K562 (cell line): ENCODE data around the gene ERAL1. TPM values are rescaled to one million over a fixed set of nuclear protein-coding genes. Genes with fewer than 3 reads are reported as not detected.

Experiments used
- ATF7 ChIP-seq: fragments of 450-650 bp; IDR thresholded peaks from 2 replicates; pipeline ENCODE4 v1.7.1; 2014; ENCODE audit warnings: mild to moderate bottlenecking, moderate library complexity
- BRF2 ChIP-seq: IDR thresholded peaks from 3 replicates; pipeline ENCODE4 v1.6.1; 2011; ENCODE audit warnings: borderline replicate concordance, mild to moderate bottlenecking; ENCODE audit not compliant: insufficient read length, insufficient read depth
- E2F5 ChIP-seq: sonication (generic); formaldehyde crosslinking; IDR thresholded peaks from 2 replicates; pipeline ENCODE4 v1.8.0; 2022; ENCODE audit warnings: mild to moderate bottlenecking, missing genetic modification reagents
- ETS1 ChIP-seq: conservative IDR thresholded peaks from 2 replicates; pipeline ENCODE4 v1.6.1; 2011; ENCODE audit warnings: low read depth, mild to moderate bottlenecking, low read length; ENCODE audit not compliant: control insufficient read depth
- HNRNPLL ChIP-seq: fragments of 200-400 bp; formaldehyde crosslinking; IDR thresholded peaks from 2 replicates; pipeline ENCODE4 v1.6.1; 2017; ENCODE audit warnings: low read length, low read depth, mild to moderate bottlenecking; ENCODE audit not compliant: poor library complexity, severe bottlenecking
- MAFF ChIP-seq: IDR thresholded peaks from 2 replicates; pipeline ENCODE4 v1.6.1; 2012; ENCODE audit warnings: low read length, improper control_type of control experiment
- NFE2L1 ChIP-seq: fragments of 450-650 bp; IDR thresholded peaks from 2 replicates; pipeline ENCODE4 v1.6.1; 2016; ENCODE audit warnings: missing genetic modification characterization, low read depth, mild to moderate bottlenecking, missing compliant biosample characterization, moderate library complexity, borderline replicate concordance
- PYGO2 ChIP-seq: fragments of 450-650 bp; IDR thresholded peaks from 2 replicates; pipeline ENCODE4 v1.6.1; 2016; ENCODE audit warnings: mild to moderate bottlenecking, missing genetic modification characterization, moderate library complexity, missing compliant biosample characterization
- RFX7 ChIP-seq: fragments of 250-450 bp; sonication (Bioruptor Pico); IDR thresholded peaks from 2 replicates; pipeline ENCODE4 v1.5.1; 2021; ENCODE audit warnings: mild to moderate bottlenecking
- SNIP1 ChIP-seq: fragments of 450-650 bp; IDR thresholded peaks from 2 replicates; pipeline ENCODE4 v1.7.1; 2017; ENCODE audit warnings: low read depth, mild to moderate bottlenecking
- TAF7 ChIP-seq: fragments of 450-650 bp; IDR thresholded peaks from 2 replicates; pipeline ENCODE4 v1.6.1; 2016; ENCODE audit warnings: missing genetic modification characterization, missing compliant biosample characterization
- TCF7L2 ChIP-seq: fragments of 150-350 bp; IDR thresholded peaks from 2 replicates; pipeline ENCODE4 v1.6.1; 2016; ENCODE audit warnings: low read depth, mild to moderate bottlenecking, low read length, moderate library complexity
- ZBTB11 ChIP-seq, 3 experiments: fragments of 200-800 bp in 1 of 3; fragments of 250-450 bp in 1 of 3; fragments of 450-650 bp in 1 of 3; sonication (Bioruptor Pico) in 1 of 3; sonication (Bioruptor generic) in 1 of 3; formaldehyde crosslinking in 1 of 3; IDR thresholded peaks; 2 replicates each; pipeline versions ENCODE4 v1.6.1 to v1.8.0; 2016 to 2022; ENCODE audit warnings: mild to moderate bottlenecking in 2 of 3, missing genetic modification characterization in 2 of 3, missing compliant biosample characterization in 1 of 3, moderate library complexity in 1 of 3
- ZNF165 ChIP-seq: fragments of 250-450 bp; sonication (Bioruptor Pico); IDR thresholded peaks from 2 replicates; pipeline ENCODE4 v1.4.0; 2020; ENCODE audit warnings: borderline replicate concordance
- ZNF24 ChIP-seq: fragments of 450-650 bp; IDR thresholded peaks from 2 replicates; pipeline ENCODE4 v1.6.1; 2016
- ZNF3 ChIP-seq: fragments of 250-450 bp; sonication (Bioruptor Pico); IDR thresholded peaks from 2 replicates; pipeline ENCODE4 v1.5.0; 2021; ENCODE audit warnings: mild to moderate bottlenecking, moderate library complexity
- ZNF316 ChIP-seq: fragments of 450-650 bp; IDR thresholded peaks from 2 replicates; pipeline ENCODE4 v1.6.1; 2016
- ZNF740 ChIP-seq, 3 experiments: fragments of 200-800 bp in 1 of 3; sonication (Bioruptor generic) in 1 of 3; sonication (generic) in 1 of 3; formaldehyde crosslinking in 1 of 3; IDR thresholded peaks; 2 replicates each; pipeline versions ENCODE4 v1.6.1 to v1.8.0; 2016 to 2022; ENCODE audit warnings: mild to moderate bottlenecking in 2 of 3, missing compliant biosample characterization in 2 of 3, missing genetic modification characterization in 2 of 3, missing genetic modification reagents in 1 of 3
- polyA plus RNA-seq, 8 experiments: library from polyadenylated mRNA; depleted of rRNA in 4 of 8; stranded (reverse) in 5 of 8; unstranded in 3 of 8; fragments of >200 nt; fragmentation: Nextera tagmentation in 2 of 8; fragmentation: Illumina TruSeq in 1 of 8; extraction: Ambion mirVana in 2 of 8; extraction: Trizol in 1 of 8; gene quantifications; 2 replicates each; pipeline versions ENCODE4 v1.2.1 to v1.2.3, GENCODE V29; 2011 to 2014; ENCODE audit warnings: inconsistent platforms in 1 of 8, missing spikeins in 1 of 8
- total RNA-seq, 7 experiments: library from RNA; depleted of rRNA in 6 of 7; stranded (reverse); fragments of >200 nt in 6 of 7; fragmentation: Illumina TruSeq in 2 of 7; extraction: Trizol in 2 of 7; gene quantifications; 2 replicates each; pipeline versions ENCODE4 v1.2.1 to v1.2.3, GENCODE V29; 2011 to 2021; ENCODE audit warnings: low replicate concordance in 1 of 7

The ERAL1 gene
- total and polyA plus RNA-seq, 9 of the 15 experiments (the other 6 are each of a cell fraction or from before 2014, with no cell fraction given), result 37.5 to 351 (median 106) TPM

GRCh38 chr17:28854457-28855335 lies at the start of gene ERAL1 (continued):
- peak; percentile 91 for TF ChIP-seq TAF7 (tag)
- TF ChIP-seq ZNF316, result no peak
- TF ChIP-seq NFE2L1 (tag), result no peak
- peak; percentile 81 for TF ChIP-seq ATF7
- peak; percentile 54 for TF ChIP-seq TCF7L2
- peak; percentile 90; the same call in 1 of the 2 replicates for TF ChIP-seq ETS1
- TF ChIP-seq ZNF740 (CRISPR knock-in tag; IDR thresholded peaks at IDR 0.05), result no peak
- TF ChIP-seq ZNF740 (tag; IDR thresholded peaks at IDR 0.05), result no peak
- no peak for TF ChIP-seq E2F5 (CRISPR knock-in tag)
- TF ChIP-seq ZNF3 (CRISPR knock-in tag), result no peak
- TF ChIP-seq PYGO2, result no peak
- TF ChIP-seq SNIP1, result no peak
- no peak for TF ChIP-seq BRF2
- TF ChIP-seq ZNF165 (CRISPR knock-in tag), result no peak
- TF ChIP-seq RFX7 (CRISPR knock-in tag), result peak; percentile 44; the same call in 1 of the 2 replicates
- TF ChIP-seq ZNF24, result no peak
- no peak for TF ChIP-seq MAFF
- peak in 1 of 3 experiments; percentile 71; a peak in 3 of 6 replicates for TF ChIP-seq ZBTB11 (CRISPR knock-in tag; IDR thresholded peaks at IDR 0.05)
- peak; percentile 47 for TF ChIP-seq HNRNPLL
